HepG2 (cell line): ENCODE results near the gene S100Z. TPM values are rescaled to one million over a fixed set of nuclear protein-coding genes. Genes with fewer than 3 reads are reported as not detected.
A peak's percentile ranks its signal among the peaks of the same experiment; 100 is the strongest.

ENCODE experiments used
- ARID4A ChIP-seq: sonication (generic); formaldehyde crosslinking; IDR thresholded peaks from 2 replicates; pipeline ENCODE4 v1.5.0; 2020; ENCODE audit warnings: mild to moderate bottlenecking, missing genetic modification reagents, borderline replicate concordance
- KDM2A ChIP-seq: sonication (generic); formaldehyde crosslinking; IDR thresholded peaks from 2 replicates; pipeline ENCODE4 v1.4.0; 2020; ENCODE audit warnings: low read depth, missing genetic modification reagents, borderline replicate concordance
- KIAA2018 ChIP-seq: sonication (generic); formaldehyde crosslinking; IDR thresholded peaks from 2 replicates; pipeline ENCODE4 v1.5.0; 2020; ENCODE audit warnings: mild to moderate bottlenecking, missing genetic modification reagents, borderline replicate concordance
- SMARCC2 ChIP-seq: fragments of 450-650 bp; IDR thresholded peaks from 2 replicates; pipeline ENCODE4 v1.6.1; 2017; ENCODE audit warnings: antibody characterized with exemption, mild to moderate bottlenecking
- ZBTB26 ChIP-seq: IDR thresholded peaks from 2 replicates; pipeline ENCODE4 v1.6.1; 2016; ENCODE audit warnings: missing compliant biosample characterization, missing genetic modification reagents, borderline replicate concordance
- ZNF781 ChIP-seq: sonication (generic); formaldehyde crosslinking; IDR thresholded peaks from 2 replicates; pipeline ENCODE4 v1.5.1; 2020; ENCODE audit warnings: borderline replicate concordance, mild to moderate bottlenecking, missing genetic modification reagents; ENCODE audit errors: not compliant biosample characterization
- polyA plus RNA-seq, 8 experiments: library from polyadenylated mRNA; depleted of rRNA in 3 of 8; stranded (reverse) in 7 of 8; unstranded in 1 of 8; fragments of >200 nt; fragmentation: Illumina TruSeq in 4 of 8; extraction: Trizol in 4 of 8; gene quantifications; 2 replicates each; pipeline versions ENCODE4 v1.2.1 to v1.2.3, GENCODE V29; 2011 to 2016; ENCODE audit warnings: low read depth in 4 of 8, missing spikeins in 1 of 8, mixed read lengths in 1 of 8; ENCODE audit not compliant: insufficient read depth in 1 of 8
- total RNA-seq, 5 experiments: library from RNA; depleted of rRNA; stranded (reverse); fragments of >200 nt; fragmentation: Illumina TruSeq; extraction: Trizol; gene quantifications; 2 replicates each; pipeline ENCODE4 v1.2.3, GENCODE V29; 2016; ENCODE audit warnings: low read depth in 1 of 5
- TF ChIP-seq, protein P1 (sequence below): sonication (generic); formaldehyde crosslinking; IDR thresholded peaks from 2 replicates; pipeline ENCODE4 v1.8.0; 2022; ENCODE audit warnings: mild to moderate bottlenecking, missing genetic modification reagents; ENCODE audit not compliant: insufficient replicate concordance

S100Z gene
- total and polyA plus RNA-seq, 2 of the 13 experiments (the other 11 are each of a cell fraction or from before 2014, with no cell fraction given): 0.22 TPM; not detected in 1

- TF ChIP-seq, protein P1, sequence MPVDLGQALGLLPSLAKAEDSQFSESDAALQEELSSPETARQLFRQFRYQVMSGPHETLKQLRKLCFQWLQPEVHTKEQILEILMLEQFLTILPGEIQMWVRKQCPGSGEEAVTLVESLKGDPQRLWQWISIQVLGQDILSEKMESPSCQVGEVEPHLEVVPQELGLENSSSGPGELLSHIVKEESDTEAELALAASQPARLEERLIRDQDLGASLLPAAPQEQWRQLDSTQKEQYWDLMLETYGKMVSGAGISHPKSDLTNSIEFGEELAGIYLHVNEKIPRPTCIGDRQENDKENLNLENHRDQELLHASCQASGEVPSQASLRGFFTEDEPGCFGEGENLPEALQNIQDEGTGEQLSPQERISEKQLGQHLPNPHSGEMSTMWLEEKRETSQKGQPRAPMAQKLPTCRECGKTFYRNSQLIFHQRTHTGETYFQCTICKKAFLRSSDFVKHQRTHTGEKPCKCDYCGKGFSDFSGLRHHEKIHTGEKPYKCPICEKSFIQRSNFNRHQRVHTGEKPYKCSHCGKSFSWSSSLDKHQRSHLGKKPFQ: peak; percentile 50
- no peak for TF ChIP-seq ZNF781 (CRISPR knock-in tag)
- TF ChIP-seq KDM2A (CRISPR knock-in tag): peak; percentile 63; the same call in 1 of the 2 replicates
- no peak for TF ChIP-seq SMARCC2
- no peak for TF ChIP-seq KIAA2018 (CRISPR knock-in tag)
- peak; percentile 35; the same call in 1 of the 2 replicates for TF ChIP-seq ARID4A
- no peak for TF ChIP-seq ZBTB26 (CRISPR knock-in tag)
These were observed 30.7 kb upstream of the S100Z start, which contains the start of gene F2RL1 (continued) for GRCh38 chr5:76818844-76819831.
